Inflammatory macrophage treated with lipopolysaccharide for 4 hours (primary cell): Measurements from ENCODE around the gene GABRA5.
A peak's percentile ranks its signal among the peaks of the same experiment; 100 is the strongest.
"Not testable (repeated sequence)": the region's sequence is repeated elsewhere in the genome, so short reads cannot be mapped to it uniquely, and the experiment has no call there.

Source experiments
- DNase-seq: peaks from one replicate; pipeline ENCODE4 v3.0.0-alpha.2; 2020

The GABRA5 gene

GRCh38 chr15:26879706-26880105 is 12.8 kb downstream of the GABRA5 start:
- DNase-seq = no peak

DNA sequence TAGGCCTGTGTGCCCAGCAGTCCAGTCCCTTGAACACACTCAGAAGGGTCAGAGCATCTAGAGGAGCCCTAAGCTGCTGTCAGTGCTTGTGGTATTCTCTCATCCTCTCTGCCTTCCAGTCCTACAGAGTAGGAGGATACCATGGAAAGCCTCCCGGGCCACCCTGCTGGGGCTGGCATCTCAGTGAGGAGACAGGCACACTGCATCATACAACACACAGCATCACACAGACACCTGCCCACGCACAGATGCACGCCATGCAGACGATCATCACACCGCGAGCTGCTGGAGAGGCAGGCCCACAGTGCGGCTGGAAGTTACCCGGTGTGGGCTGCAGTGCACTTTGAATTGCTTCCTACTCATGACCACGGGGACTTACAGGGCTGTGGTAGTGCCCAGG is 15.2 kb downstream of the GABRA5 start:
- no peak for DNase-seq

DNA sequence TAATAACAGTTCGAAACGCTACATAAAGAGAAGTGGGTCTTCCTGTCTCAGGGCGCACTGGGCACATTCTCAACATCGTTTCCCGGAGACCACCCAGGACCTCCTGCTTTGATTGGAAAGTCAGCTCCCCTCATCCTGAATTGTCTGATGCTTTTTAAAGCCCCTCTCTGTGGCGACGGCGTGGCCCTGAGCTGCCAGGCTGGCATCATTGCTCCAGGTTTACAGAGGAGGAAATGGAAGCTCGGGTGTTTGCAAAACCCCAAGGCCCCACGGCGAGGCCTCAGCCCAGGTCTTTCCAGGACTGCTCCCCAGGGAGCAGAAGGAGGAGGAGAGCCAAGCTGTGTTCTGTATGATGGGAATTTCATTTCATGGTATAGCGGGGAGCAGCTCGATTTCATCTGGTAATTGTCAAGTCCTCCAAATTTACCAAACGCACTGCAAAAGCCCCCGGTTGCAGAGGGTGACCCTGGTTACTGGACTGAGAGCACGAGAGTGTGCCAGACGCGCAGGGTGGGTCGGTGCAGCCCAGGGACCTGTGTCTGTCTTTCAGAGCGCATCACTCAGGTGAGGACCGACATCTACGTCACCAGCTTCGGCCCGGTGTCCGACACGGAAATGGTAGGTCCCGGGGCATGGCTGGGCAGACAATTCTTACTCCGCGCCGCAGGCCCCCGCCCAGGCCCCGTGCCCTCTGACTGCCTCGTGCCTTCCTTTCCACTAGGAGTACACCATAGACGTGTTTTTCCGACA is 15.9 kb downstream of the GABRA5 start:
- DNase-seq = no peak

GRCh38 chr15:26883466-26883865 is 16.6 kb downstream of the GABRA5 start:
- no peak for DNase-seq

GRCh38 chr15:26886566-26886965 is 19.7 kb downstream of the GABRA5 start:
- DNase-seq = no peak

GRCh38 chr15:26887926-26888666 is 21.2 kb downstream of the GABRA5 start:
- no peak for DNase-seq

DNA sequence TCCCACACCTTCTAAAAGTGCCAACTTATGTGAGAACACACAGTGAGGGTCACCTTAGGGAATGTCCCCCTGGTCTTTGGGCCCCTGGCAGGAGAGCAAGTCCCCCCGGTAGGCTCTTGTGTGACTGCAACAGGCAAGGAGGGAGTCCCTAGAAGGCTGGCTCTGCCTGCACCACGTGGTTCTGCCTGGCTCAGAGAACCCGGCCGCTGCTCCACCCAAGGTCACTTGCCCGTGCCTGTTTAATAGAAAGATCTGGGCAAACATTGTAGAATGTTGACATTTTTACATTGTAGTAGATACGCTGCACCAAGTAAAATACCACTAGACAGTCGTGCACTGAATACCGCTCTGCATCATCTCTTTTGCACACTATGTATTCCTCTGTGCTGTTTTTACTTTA is 21.9 kb downstream of the GABRA5 start:
- no peak for DNase-seq

DNA sequence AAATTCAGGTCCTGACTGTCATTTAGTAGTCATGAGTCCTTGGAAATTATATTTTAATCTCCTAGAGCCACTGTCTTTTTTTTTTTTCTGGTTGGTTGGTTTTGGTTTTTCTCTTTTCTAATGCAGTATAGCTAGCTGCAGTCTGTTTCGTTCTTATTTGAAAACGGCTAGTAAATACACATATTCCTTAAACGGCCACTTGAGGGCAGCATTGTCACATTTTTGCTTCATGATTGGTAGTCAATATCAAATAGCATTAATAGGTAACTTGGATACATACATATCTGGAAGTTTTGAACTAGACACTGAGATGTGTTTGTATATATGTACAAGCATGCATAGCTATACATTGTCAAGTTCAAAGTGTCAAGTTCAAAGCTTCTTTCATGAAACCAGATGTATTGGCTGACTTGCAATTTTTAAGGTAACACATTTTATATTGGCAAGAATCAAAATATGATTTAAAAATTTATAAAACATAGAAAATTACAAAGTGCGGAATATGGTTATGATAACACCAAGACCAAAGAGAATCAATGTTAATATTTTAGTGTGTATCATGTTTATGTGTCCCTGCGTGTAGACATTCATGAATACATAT is 22.5 kb downstream of the GABRA5 start:
- DNase-seq = peak; percentile 47

DNA sequence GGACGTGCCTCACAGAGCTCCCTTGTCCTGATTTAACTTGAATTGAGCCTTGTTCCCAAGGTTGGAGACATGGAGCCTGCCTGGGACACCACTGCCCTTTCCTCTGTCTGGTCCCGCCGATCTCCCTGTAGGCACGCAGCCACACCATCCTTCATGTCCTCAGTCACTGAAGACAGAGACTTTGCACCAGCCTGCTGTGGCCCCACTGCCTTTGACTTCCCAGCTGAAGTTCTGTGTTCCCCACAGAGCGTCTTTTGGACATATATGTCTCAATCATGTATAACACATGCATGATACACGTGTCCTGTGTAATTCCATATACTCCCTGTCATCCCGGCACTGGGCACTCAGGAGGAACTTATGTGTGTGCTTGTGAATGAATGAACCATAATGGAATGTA is 23.6 kb downstream of the GABRA5 start:
- DNase-seq = no peak

- DNase-seq = no peak
These were observed 24.1 kb downstream of the GABRA5 start for GRCh38 chr15:26890988-26891387.

GRCh38 chr15:26891448-26892181 is 24.8 kb downstream of the GABRA5 start:
- peak; percentile 9 for DNase-seq

DNA sequence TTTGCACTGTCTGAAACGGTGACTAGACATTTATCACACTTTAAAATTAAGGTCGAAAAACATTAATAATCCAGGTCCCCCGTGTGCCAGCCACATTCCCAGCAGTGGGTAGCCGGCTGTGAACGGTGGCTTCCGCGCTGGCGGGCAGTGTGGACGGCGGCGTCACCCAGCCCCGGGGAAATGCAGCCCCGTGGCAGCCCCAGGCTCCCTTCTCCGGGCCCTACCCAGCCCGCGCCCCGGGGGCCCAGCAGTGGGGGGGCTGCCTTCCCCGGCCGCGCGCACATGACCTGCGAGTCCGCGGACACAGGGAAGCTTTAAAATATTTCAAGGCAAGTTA is 25.3 kb downstream of the GABRA5 start:
- DNase-seq = no peak

- DNase-seq = no peak
These were observed 25.8 kb downstream of the GABRA5 start for GRCh38 chr15:26892678-26893077.

DNA sequence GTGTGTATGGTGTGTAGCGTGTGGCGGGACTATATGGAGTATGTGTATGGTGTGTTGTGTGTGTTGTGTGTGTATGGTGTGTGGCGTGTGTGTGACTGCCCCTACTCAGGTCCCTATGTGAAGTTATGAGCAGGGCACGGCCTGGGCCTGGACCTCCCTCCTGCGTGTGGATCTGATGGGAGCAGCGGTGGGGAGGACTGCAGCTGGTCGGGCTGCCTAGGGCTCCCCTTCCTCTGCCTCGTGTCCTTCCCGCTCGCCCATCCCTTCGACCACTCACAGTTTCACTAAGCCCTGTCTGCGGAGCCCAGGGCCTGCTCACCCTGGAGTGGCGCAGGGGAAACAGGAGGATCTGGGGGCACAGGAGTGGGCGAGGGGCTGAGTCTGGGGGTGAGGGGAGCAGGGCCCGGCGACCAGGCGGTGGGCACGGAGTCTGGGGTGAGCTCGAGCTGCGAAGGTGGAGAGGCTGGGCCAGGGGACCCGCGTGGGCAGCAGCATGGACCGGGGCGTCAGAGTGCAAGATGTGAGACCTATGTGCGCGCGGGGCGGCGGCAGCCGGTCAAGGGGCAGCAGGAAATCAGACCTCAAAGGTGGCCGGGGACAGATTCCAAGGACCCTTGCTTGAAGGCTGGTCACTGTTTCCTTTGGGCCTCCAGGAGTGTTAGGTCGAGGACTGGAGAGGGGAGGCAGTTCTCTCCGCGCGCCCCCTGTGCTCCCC is 26.6 kb downstream of the GABRA5 start:
- no peak for DNase-seq

- no peak for DNase-seq
These were observed 27.3 kb downstream of the GABRA5 start for GRCh38 chr15:26894181-26894580.

DNA sequence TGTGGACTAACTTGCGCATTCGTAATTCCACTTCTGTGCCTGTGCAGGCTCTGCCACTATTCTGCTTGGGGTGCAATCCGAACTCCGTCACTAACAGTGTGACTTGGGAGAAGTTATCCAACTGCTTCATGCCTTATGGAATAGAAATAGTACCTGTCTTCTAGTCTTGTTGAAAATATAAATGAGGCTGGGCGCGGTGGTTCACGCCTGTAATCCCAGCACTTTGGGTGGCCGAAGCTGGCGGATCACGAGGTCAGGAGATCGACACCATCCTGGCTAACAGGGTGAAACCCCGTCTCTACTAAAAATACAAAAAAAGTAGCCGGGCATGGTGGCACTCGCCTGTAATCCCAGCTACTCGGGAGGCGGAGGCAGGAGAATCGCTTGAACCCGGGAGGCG is 28.5 kb downstream of the GABRA5 start:
- not testable (repeated sequence) for DNase-seq

DNA sequence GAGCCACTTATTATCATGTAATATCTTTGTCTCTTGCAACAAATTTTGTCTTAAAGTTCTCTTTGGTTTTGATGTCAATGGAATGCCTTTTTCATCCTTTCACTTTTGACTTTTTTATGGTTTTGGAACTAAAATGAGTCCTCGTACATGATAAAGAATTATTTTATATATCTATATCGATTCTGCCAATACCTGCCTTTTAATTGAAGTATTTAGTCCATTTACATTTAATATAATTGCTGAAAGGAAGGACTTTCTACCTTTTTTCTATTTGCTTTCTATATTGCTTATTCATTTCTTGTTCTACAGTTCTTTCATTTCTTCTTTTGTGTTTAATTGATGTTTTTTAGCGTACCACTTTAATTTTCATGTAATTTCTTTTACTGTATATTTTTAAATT is 32.8 kb downstream of the GABRA5 start:
- DNase-seq = no peak

GRCh38 chr15:26901041-26901440 is 34.2 kb downstream of the GABRA5 start:
- DNase-seq = no peak

DNA sequence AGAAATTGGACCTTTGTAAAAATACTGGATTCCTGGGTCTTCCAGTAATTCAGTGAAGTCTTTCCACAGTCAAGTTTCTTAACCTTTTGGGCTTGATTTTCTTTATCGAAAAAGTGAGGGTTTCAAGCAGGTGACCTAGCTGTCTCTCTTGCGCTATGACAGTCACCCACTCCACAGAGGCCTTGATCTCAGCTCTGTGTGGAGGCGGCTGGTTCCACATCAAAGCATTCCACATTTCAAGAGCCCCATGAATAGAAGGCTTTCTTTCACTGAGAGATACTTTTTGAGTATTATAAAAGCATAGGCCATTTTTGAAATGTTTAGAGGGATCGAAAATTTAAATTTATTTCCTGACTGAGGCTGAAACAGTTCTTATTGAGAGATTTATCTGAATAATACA is 43.9 kb downstream of the GABRA5 start:
- no peak for DNase-seq

DNA sequence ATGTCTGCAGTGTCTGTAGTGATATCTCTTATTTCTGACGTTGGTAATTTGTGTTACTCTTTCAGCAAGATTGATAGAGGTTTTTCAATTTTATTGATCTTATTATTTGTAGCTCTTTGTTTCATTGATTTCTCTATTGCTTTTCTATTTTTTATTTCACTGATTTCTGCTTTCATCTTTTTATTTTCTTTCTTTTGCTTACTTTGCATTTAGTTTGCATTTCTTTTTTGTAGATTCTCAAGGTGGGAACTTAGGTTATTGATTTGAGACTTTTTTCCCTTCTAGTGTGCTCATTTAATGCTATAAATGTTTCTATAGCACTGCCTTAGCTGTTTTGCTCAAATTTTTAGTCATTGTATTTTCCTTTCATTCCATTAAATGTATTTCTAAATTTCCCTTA is 54.6 kb downstream of the GABRA5 start:
- DNase-seq = no peak

GRCh38 chr15:26926081-26926480 is 59.2 kb downstream of the GABRA5 start:
- no peak for DNase-seq

- DNase-seq = no peak
These were observed 61.2 kb downstream of the GABRA5 start for GRCh38 chr15:26928051-26928450.

DNA sequence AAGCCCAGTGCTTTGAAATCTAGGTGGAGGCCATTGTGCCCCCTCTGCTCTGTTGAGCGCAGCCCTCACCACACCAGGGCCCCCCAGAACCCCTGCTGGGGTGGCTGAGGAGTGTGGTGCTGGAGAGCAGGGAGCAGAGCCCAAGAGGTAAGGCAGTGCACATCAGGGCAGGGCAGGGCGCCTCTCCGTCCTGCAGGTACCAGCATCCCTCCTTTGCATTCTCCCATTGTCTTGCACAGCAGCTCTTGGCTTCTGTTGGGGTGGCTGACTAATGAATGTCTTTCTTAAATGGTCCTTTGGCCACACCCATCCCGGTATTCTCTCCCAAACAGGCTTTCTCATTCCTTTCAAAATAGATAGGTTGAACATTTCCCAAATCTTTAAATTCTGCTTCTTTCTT is 62.7 kb downstream of the GABRA5 start:
- no peak for DNase-seq
